Raji (cell line): ENCODE results near the gene SRGN.

ENCODE experiments used
- POLR2A ChIP-seq: IDR thresholded peaks from 2 replicates; pipeline ENCODE4 v1.6.1; 2011; ENCODE audit warnings: low read depth, low read length, control low read depth; ENCODE audit not compliant: insufficient read depth

SRGN gene

DNA sequence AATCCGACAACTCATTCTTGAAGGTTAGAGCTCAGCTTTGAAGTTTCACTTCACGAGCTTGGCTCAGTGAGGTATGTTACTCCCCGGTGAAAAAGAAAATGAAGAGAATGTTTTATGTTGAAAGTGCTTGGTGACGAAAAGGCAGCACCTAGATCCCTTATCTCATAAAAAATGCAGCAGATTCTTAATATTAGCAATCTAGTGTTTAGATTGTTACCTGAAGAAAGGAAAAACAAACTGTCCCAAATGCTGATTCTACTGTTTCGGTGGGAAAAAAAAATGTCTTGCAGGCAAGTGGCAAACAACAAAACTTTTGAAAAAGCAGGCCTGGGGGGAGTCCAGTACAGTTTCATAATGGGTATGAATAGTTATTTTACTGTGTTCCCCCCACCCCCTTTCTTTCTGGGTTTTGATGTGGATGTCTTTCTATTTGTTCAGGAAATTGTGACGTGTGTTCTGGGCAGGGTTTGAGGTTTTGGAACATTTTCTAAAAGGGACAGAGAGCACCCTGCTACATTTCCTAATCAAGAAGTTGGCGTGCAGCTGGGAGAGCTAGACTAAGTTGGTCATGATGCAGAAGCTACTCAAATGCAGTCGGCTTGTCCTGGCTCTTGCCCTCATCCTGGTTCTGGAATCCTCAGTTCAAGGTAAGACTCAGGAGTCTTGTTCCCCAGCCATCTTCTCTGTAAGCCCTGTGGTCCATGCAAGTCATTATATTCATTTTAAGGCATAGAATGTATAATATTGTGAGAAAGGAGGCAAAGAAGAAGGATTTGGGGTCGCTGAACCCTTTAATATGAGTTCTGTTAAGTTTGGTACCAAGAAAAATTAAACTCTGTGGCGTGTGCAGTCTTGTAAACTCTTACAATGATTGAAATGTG is at the start of gene SRGN:
TSS of gene SRGN (plus strand) at position 514 of the 881 bp plus-strand sequence. CDS start at position 569, 55 bp downstream.
- TF ChIP-seq POLR2A, result peak; percentile 79

DNA sequence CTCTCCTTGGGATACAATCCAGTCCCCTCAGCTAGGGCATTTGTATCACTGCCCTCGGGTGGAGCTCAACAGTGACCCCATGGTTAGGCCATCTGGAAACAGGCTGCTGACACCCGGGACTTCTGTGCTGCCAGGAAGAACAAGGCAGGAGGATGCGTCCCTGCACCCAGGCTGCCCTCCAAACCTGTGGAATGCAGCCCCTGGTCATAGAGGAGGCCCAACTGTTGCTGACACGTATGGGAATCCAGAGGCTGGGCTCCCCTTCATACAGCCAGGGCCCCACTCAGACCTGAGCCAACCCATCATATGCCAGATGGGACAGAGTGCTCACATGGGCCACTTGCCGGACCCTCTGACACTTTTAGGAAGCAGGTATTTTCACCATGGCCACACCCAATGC is 45.5 kb upstream of the SRGN start:
- TF ChIP-seq POLR2A, result no peak

DNA sequence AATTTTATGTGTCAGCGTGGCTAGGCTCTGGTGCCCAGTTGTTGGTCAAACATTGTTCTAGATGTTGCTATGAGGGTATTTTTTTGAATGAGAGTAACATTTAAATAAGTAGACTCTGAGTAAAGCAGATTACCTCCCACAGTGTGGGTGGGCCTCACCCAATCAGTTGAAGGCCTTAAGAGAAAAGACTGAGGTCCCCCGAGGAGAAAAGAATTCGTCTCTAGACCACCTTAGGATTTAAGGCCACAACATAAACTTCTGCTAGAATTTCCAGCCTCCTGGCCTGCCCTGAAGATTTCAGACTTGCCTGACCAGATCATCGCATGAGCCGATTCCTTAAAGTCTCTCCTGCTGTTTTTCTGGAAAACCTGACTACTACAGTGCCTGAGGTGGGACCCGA is 45.1 kb upstream of the SRGN start:
- no peak for TF ChIP-seq POLR2A

- TF ChIP-seq POLR2A, result no peak
Observed at GRCh38 chr10:69043931-69044531, 43.9 kb upstream of the SRGN start.

GRCh38 chr10:69044546-69044945 is 43.4 kb upstream of the SRGN start:
- TF ChIP-seq POLR2A, result no peak

GRCh38 chr10:69045441-69046300 is 42.2 kb upstream of the SRGN start:
- TF ChIP-seq POLR2A, result no peak

DNA sequence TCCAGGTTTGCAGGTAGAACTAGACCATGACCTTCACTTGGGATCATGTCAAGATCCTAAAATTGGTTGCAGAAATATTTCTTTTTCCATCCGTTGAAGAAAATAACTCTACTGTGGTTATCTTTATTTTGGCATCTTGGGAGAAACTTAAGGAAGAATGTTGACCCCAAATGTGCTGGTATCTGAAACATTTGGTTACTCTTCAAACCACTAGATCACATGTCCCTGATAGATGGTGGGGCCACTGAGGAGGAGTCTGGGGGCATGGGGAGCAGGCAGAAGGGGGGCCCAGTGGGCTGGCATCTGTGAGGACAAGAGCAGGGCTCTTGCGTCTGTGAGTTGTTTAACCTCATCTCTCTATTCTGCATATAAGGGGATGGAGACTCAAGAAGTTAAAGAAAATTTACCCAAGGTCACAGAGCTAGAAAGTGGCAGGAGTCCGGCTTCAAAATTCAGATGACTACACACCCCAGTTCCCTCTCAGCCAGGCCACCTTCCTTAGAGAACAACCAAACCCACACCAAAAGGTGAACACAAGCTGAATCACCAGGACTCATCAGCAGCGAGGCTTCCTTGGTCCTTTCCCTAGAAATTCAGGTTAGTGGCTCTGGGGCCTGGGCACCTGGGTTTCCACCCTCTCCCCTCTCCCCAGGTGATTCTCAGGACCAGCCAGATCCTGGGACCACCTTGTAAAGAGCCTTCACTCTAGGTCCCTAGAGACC is 40.6 kb upstream of the SRGN start:
- TF ChIP-seq POLR2A, result no peak

GRCh38 chr10:69048103-69048502 is 39.8 kb upstream of the SRGN start:
- no peak for TF ChIP-seq POLR2A

- TF ChIP-seq POLR2A, result no peak
Observed at GRCh38 chr10:69049566-69049961, 38.3 kb upstream of the SRGN start.

GRCh38 chr10:69051303-69051702 is 36.6 kb upstream of the SRGN start:
- no peak for TF ChIP-seq POLR2A

DNA sequence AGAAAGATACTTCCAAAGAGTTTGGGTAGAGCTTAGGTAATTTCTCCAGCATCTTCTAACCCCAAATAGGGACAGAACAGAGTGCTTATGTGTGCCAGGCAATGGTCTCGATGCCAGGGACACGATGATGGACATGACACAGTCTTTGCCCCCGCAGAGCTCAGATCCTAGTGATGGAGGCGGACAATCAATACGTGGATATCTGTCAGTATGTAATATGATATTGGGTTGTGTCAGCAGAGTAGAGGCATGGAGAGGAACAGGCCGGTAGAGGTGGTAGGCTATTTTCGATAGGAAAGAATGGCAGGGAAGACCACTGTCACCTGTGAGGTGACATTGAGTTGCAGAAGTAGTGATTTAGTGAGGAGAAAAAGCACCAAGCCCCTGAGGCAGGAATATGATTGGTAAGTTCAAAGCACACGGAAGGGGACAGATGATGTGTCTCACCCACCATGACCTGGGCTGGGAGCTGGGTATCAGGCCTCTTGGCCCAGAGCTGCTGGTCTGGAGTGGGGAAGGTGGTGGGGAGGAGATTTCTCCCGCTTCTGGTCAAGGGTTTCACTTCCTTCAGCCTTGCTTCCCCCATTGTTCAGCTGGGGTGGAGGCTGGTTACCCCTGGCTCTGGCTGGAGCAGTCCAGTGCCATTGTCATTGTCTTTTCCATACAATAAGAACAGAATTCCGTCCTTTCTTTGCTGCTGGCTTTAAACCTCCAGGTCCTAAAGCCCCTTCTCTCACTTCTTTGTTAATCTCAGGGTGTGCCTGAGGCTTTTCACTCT is 36.0 kb upstream of the SRGN start:
- no peak for TF ChIP-seq POLR2A

DNA sequence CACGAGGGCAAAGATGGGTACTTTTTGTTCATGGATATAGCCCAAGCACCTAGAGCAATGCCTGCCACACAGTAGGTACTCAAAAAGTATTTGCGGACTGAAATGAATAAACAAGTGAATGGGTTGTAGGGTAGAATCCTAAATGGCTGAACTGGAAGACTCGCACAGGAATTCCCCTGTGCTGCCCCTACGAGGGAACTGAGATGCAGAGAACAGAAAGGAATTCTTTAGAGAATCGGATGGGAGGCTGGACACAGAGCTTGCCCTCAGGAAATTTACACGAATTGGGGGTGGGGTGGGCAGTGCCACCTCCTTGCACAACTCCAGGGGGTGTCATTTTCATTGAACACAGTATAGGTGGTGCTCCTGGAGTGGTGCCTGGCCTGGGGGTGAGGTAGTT is 35.2 kb upstream of the SRGN start:
- TF ChIP-seq POLR2A, result no peak

GRCh38 chr10:69055241-69055640 is 32.7 kb upstream of the SRGN start:
- TF ChIP-seq POLR2A, result no peak

- TF ChIP-seq POLR2A, result no peak
Observed at GRCh38 chr10:69056129-69056528, 31.8 kb upstream of the SRGN start.
